H9 (cell line): Measurements from ENCODE around the gene CAMK1G. TPM values are rescaled to one million over a fixed set of nuclear protein-coding genes. Genes with fewer than 3 reads are reported as not detected.

Experiments used
- DNase-seq: peaks from one replicate; pipeline ENCODE4 v3.0.0-alpha.2; 2017
- H2AFZ ChIP-seq: one replicate; pipeline ENCODE4 v1.6.1; 2013; ENCODE audit warnings: mild to moderate bottlenecking, low read length, control low read depth, moderate library complexity
- H2AK5ac ChIP-seq: 2 replicates; pipeline ENCODE4 v1.6.1; 2013; ENCODE audit warnings: low read length, control low read depth, mixed read lengths; ENCODE audit not compliant: insufficient read length
- H2BK120ac ChIP-seq: one replicate; pipeline ENCODE4 v1.6.1; 2013; ENCODE audit warnings: low read depth, mild to moderate bottlenecking, low read length, control low read depth, inconsistent platforms; ENCODE audit not compliant: poor library complexity, severe bottlenecking
- H2BK12ac ChIP-seq: 2 replicates; pipeline ENCODE4 v1.6.1; 2013; ENCODE audit warnings: low read length, control low read depth, mixed read lengths, low read depth; ENCODE audit not compliant: insufficient read length
- H2BK15ac ChIP-seq: 2 replicates; pipeline ENCODE4 v1.6.1; 2013; ENCODE audit warnings: low read depth, low read length, control low read depth
- H2BK20ac ChIP-seq: one replicate; pipeline ENCODE4 v1.6.1; 2013; ENCODE audit warnings: low read depth, mild to moderate bottlenecking, low read length, control low read depth, inconsistent platforms; ENCODE audit not compliant: poor library complexity, severe bottlenecking
- H2BK5ac ChIP-seq: 2 replicates; pipeline ENCODE4 v1.6.1; 2013; ENCODE audit warnings: low read length, control low read depth, mixed read lengths; ENCODE audit not compliant: insufficient read length
- H3K14ac ChIP-seq: 2 replicates; pipeline ENCODE4 v1.6.1; 2013; ENCODE audit warnings: low read length, control low read depth; ENCODE audit not compliant: insufficient read depth
- H3K18ac ChIP-seq: 2 replicates; pipeline ENCODE4 v1.6.1; 2013; ENCODE audit warnings: low read depth, mild to moderate bottlenecking, mixed read lengths, low read length, control low read depth; ENCODE audit not compliant: insufficient read length
- H3K23ac ChIP-seq: 2 replicates; pipeline ENCODE4 v1.6.1; 2013; ENCODE audit warnings: low read length, control low read depth, mixed read lengths, low read depth; ENCODE audit not compliant: insufficient read length
- H3K23me2 ChIP-seq: 2 replicates; pipeline ENCODE4 v1.6.1; 2013; ENCODE audit warnings: low read depth, mild to moderate bottlenecking, mixed read lengths, low read length, control low read depth; ENCODE audit not compliant: insufficient read length, poor library complexity, severe bottlenecking
- H3K27ac ChIP-seq: 2 replicates; pipeline ENCODE4 v1.5.1; 2013; ENCODE audit warnings: low read length, control low read depth, mixed read lengths, low read depth; ENCODE audit not compliant: insufficient read length
- H3K27me3 ChIP-seq: 2 replicates; pipeline ENCODE4 v1.6.1; 2013; ENCODE audit warnings: low read length, control low read depth, inconsistent platforms; ENCODE audit not compliant: insufficient read depth
- H3K4ac ChIP-seq: 2 replicates; pipeline ENCODE4 v1.6.1; 2013; ENCODE audit warnings: low read depth, mild to moderate bottlenecking, control low read depth, inconsistent platforms, low read length, moderate library complexity
- H3K4me1 ChIP-seq: 2 replicates; pipeline ENCODE4 v1.6.1; 2013; ENCODE audit warnings: low read length, control low read depth, inconsistent platforms; ENCODE audit not compliant: insufficient read depth
- H3K4me2 ChIP-seq: 2 replicates; pipeline ENCODE4 v1.6.1; 2013; ENCODE audit warnings: low read length, control low read depth, mixed read lengths; ENCODE audit not compliant: insufficient read length, insufficient read depth
- H3K56ac ChIP-seq: 2 replicates; pipeline ENCODE4 v1.6.1; 2013; ENCODE audit warnings: low read depth, mild to moderate bottlenecking, mixed read lengths, low read length, control low read depth; ENCODE audit not compliant: insufficient read length
- H3K79me1 ChIP-seq: 2 replicates; pipeline ENCODE4 v1.6.1; 2013; ENCODE audit warnings: low read depth, mild to moderate bottlenecking, moderate library complexity, low read length, control low read depth, inconsistent platforms; ENCODE audit not compliant: insufficient read depth, poor library complexity, severe bottlenecking
- H3K79me2 ChIP-seq: 2 replicates; pipeline ENCODE4 v1.6.1; 2013; ENCODE audit warnings: low read length, control low read depth, inconsistent platforms; ENCODE audit not compliant: insufficient read depth
- H3K9ac ChIP-seq: 2 replicates; pipeline ENCODE4 v1.6.1; 2013; ENCODE audit warnings: low read length, control low read depth, mixed read lengths; ENCODE audit not compliant: insufficient read length; ENCODE audit errors: extremely low read depth
- H3K9me3 ChIP-seq: one replicate; pipeline ENCODE4 v1.6.1; 2013; ENCODE audit warnings: low read depth, low read length, inconsistent platforms; ENCODE audit not compliant: control insufficient read depth
- H3T11ph ChIP-seq: one replicate; pipeline ENCODE4 v1.6.1; 2013; ENCODE audit warnings: mild to moderate bottlenecking, low read length, control low read depth, inconsistent platforms
- H4K20me1 ChIP-seq: one replicate; pipeline ENCODE4 v1.6.1; 2013; ENCODE audit not compliant: control insufficient read depth, insufficient read length, insufficient read depth
- H4K5ac ChIP-seq: 2 replicates; pipeline ENCODE4 v1.6.1; 2013; ENCODE audit warnings: low read depth, mild to moderate bottlenecking, mixed read lengths, low read length, control low read depth; ENCODE audit not compliant: insufficient read length
- H4K8ac ChIP-seq: replicated peaks from 2 replicates; pipeline ENCODE4 v1.6.1; 2013; ENCODE audit warnings: low read length, control low read depth, mixed read lengths, low read depth; ENCODE audit not compliant: insufficient read length
- H4K91ac ChIP-seq: 2 replicates; pipeline ENCODE4 v1.6.1; 2013; ENCODE audit warnings: low read depth, mild to moderate bottlenecking, moderate library complexity, mixed read lengths, low read length, control low read depth; ENCODE audit not compliant: insufficient read length
- H3K27ac Mint-ChIP-seq, 3 experiments: 2 replicates in 2 of 3; 3 replicates in 1 of 3; pipeline ENCODE4 v1.8.0; 2020 to 2021; ENCODE audit warnings: mixed read lengths in 3 of 3, mild to moderate bottlenecking in 1 of 3, moderate library complexity in 1 of 3
- H3K27me3 Mint-ChIP-seq: 2 replicates; pipeline ENCODE4 v1.8.0; 2021; ENCODE audit warnings: low read depth, mild to moderate bottlenecking, moderate library complexity, mixed read lengths
- H3K36me3 Mint-ChIP-seq, 3 experiments: 2 replicates in 2 of 3; 3 replicates in 1 of 3; pipeline ENCODE4 v1.8.0; 2020 to 2021; ENCODE audit warnings: low read depth in 3 of 3, mixed read lengths in 3 of 3; ENCODE audit not compliant: insufficient read depth in 1 of 3
- H3K4me1 Mint-ChIP-seq, 2 experiments: 2 replicates each; pipeline ENCODE4 v1.8.0; 2020; ENCODE audit warnings: mixed read lengths in 2 of 2
- H3K4me3 Mint-ChIP-seq, 2 experiments: 2 replicates in 1 of 2; 3 replicates in 1 of 2; pipeline ENCODE4 v1.8.0; 2020 to 2021; ENCODE audit warnings: mild to moderate bottlenecking in 2 of 2, mixed read lengths in 2 of 2, moderate library complexity in 1 of 2
- H3K9me3 Mint-ChIP-seq, 2 experiments: 2 replicates in 1 of 2; 3 replicates in 1 of 2; pipeline ENCODE4 v1.8.0; 2020; ENCODE audit warnings: mild to moderate bottlenecking in 2 of 2, mixed read lengths in 2 of 2, moderate library complexity in 1 of 2
- WGBS: extraction: QIAGEN DNeasy Blood & Tissue Kit; methylation state at CpG from one replicate; pipeline ENCODE4 v1.1.7; 2013; ENCODE audit warnings: missing lambda C conversion rate, low lambda C conversion rate, mixed read lengths; ENCODE audit not compliant: insufficient read length; ENCODE audit errors: extremely low coverage; 5-methylcytosine and 5-hydroxymethylcytosine counted together
- total RNA-seq: library from RNA; stranded (reverse); gene quantifications from 2 replicates; pipeline ENCODE4 v1.2.1, GENCODE V29; 2021
- TF ChIP-seq, protein P1 (sequence below): fragments of 200-600 bp; sonication (generic); conservative IDR thresholded peaks from 3 replicates; pipeline ENCODE4 v1.8.0; 2021; ENCODE audit warnings: antibody characterized with exemption, mild to moderate bottlenecking

CAMK1G gene
- total RNA-seq, 1 experiment from 2014 or later, result 0.28 TPM

DNA sequence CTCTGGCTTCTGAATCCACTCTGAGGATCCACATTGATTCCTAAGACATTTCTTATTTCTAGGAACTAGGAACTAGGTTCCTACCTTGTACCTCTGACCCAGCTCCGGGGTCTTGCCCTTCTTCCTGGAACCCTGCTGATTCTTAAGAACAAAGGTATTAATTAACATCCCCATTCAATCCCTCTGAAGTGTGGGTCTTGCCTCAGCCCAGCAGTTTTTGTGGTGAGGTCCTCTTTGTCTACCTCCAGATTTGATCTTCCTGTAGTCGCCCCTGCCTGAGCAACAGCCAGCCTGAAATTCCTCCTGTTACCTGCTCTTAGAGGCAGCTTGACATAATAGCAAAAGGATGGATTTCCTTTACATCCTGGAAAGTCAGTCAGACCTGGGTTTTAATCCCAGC is 46.7 kb upstream of the CAMK1G start:
- Mint-ChIP-seq H3K4me3 (no peak overlapping the region), H3K27ac (no peak overlapping the region), H3K27me3 (peaks cover 22% of the 10 kb centered on the region), H3K36me3 (no peaks in the 10 kb centered on the region), H3K9me3 (no peaks in the 10 kb centered on the region; a peak in 1 of 5 replicates), H3K4me1 (peaks cover 14 to 25% of the 10 kb centered on the region in 2 experiments)
- Histone ChIP-seq H2AFZ (no peak overlapping the region), H2AK5ac (no peak overlapping the region), H2BK120ac (no peak overlapping the region), H2BK15ac (no peak overlapping the region), H4K91ac (no peak overlapping the region), H4K8ac (no peak overlapping the region), H3K4me2 (no peak overlapping the region), H3K23me2 (no peaks in the 10 kb centered on the region), H2BK12ac (no peak overlapping the region), H3K79me2 (no peaks in the 10 kb centered on the region), H3K18ac (no peak overlapping the region), H3K79me1 (no peaks in the 10 kb centered on the region), H2BK5ac (no peak overlapping the region), H3K9me3 (no peaks in the 10 kb centered on the region), H3T11ph (no peak overlapping the region), H3K4ac (no peak overlapping the region), H3K4me1 (peaks cover 7% of the 10 kb centered on the region), H3K14ac (no peak overlapping the region), H3K23ac (no peak overlapping the region), H3K27me3 (no peaks in the 10 kb centered on the region), H4K5ac (no peak overlapping the region), H3K9ac (no peak overlapping the region), H2BK20ac (no peak overlapping the region), H3K27ac (no peak overlapping the region), H3K56ac (no peak overlapping the region), H4K20me1 (no peaks in the 10 kb centered on the region)
- no peak for DNase-seq
- no CpG with 5 or more reads among the region's 2 CpGs for WGBS
- TF ChIP-seq, protein P1, sequence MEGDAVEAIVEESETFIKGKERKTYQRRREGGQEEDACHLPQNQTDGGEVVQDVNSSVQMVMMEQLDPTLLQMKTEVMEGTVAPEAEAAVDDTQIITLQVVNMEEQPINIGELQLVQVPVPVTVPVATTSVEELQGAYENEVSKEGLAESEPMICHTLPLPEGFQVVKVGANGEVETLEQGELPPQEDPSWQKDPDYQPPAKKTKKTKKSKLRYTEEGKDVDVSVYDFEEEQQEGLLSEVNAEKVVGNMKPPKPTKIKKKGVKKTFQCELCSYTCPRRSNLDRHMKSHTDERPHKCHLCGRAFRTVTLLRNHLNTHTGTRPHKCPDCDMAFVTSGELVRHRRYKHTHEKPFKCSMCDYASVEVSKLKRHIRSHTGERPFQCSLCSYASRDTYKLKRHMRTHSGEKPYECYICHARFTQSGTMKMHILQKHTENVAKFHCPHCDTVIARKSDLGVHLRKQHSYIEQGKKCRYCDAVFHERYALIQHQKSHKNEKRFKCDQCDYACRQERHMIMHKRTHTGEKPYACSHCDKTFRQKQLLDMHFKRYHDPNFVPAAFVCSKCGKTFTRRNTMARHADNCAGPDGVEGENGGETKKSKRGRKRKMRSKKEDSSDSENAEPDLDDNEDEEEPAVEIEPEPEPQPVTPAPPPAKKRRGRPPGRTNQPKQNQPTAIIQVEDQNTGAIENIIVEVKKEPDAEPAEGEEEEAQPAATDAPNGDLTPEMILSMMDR, result no peak
